Mammary epithelial cell (primary cell): Measurements from ENCODE around the gene KIF3A.

Source experiments
- EZH2 ChIP-seq: IDR thresholded peaks from 2 replicates; pipeline ENCODE4 v1.6.1; 2012; ENCODE audit warnings: low read length, inconsistent platforms, borderline replicate concordance
- TF ChIP-seq, protein P1 (sequence below), 2 donors: IDR thresholded peaks in 1 of 2; conservative IDR thresholded peaks in 1 of 2; 2 replicates each; pipeline ENCODE4 v1.5.1; 2011 to 2012; ENCODE audit warnings: inconsistent platforms in 2 of 2, low read length in 2 of 2, mild to moderate bottlenecking in 2 of 2, control low read depth in 1 of 2, low read depth in 1 of 2; ENCODE audit not compliant: insufficient read depth in 1 of 2; ENCODE audit errors: extremely low read depth in 1 of 2

- TF ChIP-seq, protein P1, sequence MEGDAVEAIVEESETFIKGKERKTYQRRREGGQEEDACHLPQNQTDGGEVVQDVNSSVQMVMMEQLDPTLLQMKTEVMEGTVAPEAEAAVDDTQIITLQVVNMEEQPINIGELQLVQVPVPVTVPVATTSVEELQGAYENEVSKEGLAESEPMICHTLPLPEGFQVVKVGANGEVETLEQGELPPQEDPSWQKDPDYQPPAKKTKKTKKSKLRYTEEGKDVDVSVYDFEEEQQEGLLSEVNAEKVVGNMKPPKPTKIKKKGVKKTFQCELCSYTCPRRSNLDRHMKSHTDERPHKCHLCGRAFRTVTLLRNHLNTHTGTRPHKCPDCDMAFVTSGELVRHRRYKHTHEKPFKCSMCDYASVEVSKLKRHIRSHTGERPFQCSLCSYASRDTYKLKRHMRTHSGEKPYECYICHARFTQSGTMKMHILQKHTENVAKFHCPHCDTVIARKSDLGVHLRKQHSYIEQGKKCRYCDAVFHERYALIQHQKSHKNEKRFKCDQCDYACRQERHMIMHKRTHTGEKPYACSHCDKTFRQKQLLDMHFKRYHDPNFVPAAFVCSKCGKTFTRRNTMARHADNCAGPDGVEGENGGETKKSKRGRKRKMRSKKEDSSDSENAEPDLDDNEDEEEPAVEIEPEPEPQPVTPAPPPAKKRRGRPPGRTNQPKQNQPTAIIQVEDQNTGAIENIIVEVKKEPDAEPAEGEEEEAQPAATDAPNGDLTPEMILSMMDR (conservative IDR thresholded peaks at IDR 0.05 in 1 of 2, IDR thresholded peaks at IDR 0.05 in 1 of 2; ENCODE audit: extremely low read depth in 1 of 2, insufficient read depth in 1 of 2, low read depth in 1 of 2, low read length in 2 of 2) = no peak
- no peak for TF ChIP-seq EZH2
Observed at GRCh38 chr5:132747616-132748440, 10.5 kb upstream of the KIF3A start.
